HG03097 (cell line): ENCODE measurements around the gene ST3GAL5.

ENCODE experiments used
- ATAC-seq: cut with Tn5 transposase; IDR thresholded peaks from one replicate; pipeline ENCODE4 v1.9.1; 2021; ENCODE audit not compliant: unreplicated experiment, low FRiP score

Gene ST3GAL5

GRCh38 chr2:85917887-85918795, 29.4 kb upstream of the ST3GAL5 start:
- no peak for ATAC-seq

GRCh38 chr2:85915606-85916303, 27.0 kb upstream of the ST3GAL5 start:
- no peak for ATAC-seq

GRCh38 chr2:85914922-85915321, 26.1 kb upstream of the ST3GAL5 start:
- no peak for ATAC-seq

- no peak for ATAC-seq
These were observed 25.4 kb upstream of the ST3GAL5 start for GRCh38 chr2:85913884-85914881.

GRCh38 chr2:85911814-85912692, 23.3 kb upstream of the ST3GAL5 start:
- ATAC-seq, result no peak

DNA sequence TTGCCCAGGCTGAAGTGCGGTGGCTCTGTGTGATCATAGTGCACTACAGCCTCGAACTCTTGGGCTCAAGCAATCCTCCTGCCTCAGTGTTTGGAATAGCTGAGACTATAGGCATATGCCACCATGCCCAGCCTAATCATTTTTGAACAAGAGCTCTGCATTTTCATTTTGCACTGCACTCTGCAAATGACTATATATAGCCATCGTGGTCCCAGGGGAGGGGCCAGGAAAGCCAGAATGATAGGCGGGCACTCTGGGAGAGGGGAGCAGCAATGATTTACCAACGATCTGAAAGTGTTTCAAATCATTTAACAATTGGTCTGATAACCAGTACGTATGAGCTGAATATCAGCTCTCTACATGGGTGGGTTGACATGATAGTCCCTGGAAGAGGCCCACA, 22.3 kb upstream of the ST3GAL5 start:
- no peak for ATAC-seq

- ATAC-seq, result no peak
These were observed 20.2 kb upstream of the ST3GAL5 start for GRCh38 chr2:85909005-85909404.

DNA sequence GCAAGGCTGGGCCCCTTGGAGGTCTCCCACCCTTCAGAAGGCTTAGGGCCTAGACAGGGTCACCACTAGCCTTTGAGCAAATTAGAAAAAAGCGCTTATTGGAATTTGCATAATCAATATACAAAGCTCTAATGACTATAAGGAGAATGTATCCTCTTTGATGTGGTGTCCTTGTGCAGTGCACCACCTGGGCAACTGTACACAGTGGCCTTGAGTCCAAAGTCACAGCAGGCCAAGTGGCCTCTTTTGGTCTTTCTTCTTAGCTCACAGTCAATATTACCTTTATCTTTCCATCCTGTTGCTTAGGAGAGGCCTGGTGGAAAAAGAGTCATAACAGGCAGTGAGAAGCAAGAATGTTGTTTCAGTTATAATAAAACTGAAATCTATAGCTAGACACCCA, 19.7 kb upstream of the ST3GAL5 start:
- ATAC-seq, result no peak

- ATAC-seq, result no peak
These were observed 18.9 kb upstream of the ST3GAL5 start for GRCh38 chr2:85907671-85908157.

- no peak for ATAC-seq
These were observed 18.0 kb upstream of the ST3GAL5 start for GRCh38 chr2:85906748-85907147.

- ATAC-seq, result no peak
These were observed 17.1 kb upstream of the ST3GAL5 start for GRCh38 chr2:85905891-85906290.

- no peak for ATAC-seq
These were observed 16.4 kb upstream of the ST3GAL5 start for GRCh38 chr2:85905187-85905666.

- ATAC-seq, result no peak
These were observed 15.1 kb upstream of the ST3GAL5 start for GRCh38 chr2:85903849-85904248.

GRCh38 chr2:85902496-85902895, 13.7 kb upstream of the ST3GAL5 start:
- ATAC-seq, result no peak

DNA sequence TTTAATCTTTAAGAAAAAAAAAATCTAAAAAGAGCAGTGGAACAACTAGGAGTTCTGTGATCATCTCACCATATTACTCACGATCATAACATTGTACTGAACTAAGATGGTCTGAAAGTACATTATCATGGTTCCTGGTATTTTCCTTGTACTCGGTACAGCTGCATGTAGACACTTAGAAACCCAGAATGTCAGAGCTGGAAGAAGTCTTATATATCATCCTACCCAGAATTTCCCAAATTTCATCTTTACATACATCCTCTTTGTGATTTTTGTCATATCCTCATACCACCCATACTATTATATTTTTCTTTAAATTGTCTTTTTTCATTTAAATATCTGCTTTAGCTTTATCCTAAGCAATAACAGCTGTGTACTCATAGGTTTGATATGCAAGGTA, 12.4 kb upstream of the ST3GAL5 start:
- ATAC-seq, result no peak

GRCh38 chr2:85900366-85900765, 11.6 kb upstream of the ST3GAL5 start:
- no peak for ATAC-seq

- ATAC-seq, result no peak
These were observed 11.1 kb upstream of the ST3GAL5 start for GRCh38 chr2:85899849-85900248.

- no peak for ATAC-seq
These were observed 10.5 kb upstream of the ST3GAL5 start for GRCh38 chr2:85899284-85899683.

DNA sequence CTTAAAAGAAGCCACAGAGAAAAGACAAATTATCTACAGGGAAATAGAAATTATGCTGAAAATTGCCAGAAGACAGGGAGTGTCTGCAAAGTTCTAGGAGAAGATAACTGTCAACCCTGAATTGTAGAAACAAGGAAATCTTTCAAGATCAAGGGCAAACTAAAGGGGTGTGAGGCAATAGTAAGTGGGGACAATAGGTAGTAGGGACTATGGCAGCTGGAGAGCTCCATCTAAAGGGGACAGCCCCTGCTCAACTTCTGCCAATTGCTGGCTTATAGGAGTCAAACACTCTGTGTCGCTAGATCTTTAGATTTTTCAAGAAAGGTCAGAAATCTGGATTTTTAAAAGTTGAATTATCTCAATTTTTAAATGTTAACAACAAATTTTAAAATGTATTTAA, 10.1 kb upstream of the ST3GAL5 start:
- no peak for ATAC-seq
